Ecto neural progenitor cell (in vitro differentiated cells): ENCODE results near the gene ZNRF1.
"Not testable (repeated sequence)": the region's sequence is repeated elsewhere in the genome, so short reads cannot be mapped to it uniquely, and the experiment has no call there.

Experiments
- DNase-seq: peaks from one replicate; pipeline ENCODE4 v3.0.0-alpha.2; 2018; ENCODE audit warnings: low spot score

ZNRF1 gene

DNA sequence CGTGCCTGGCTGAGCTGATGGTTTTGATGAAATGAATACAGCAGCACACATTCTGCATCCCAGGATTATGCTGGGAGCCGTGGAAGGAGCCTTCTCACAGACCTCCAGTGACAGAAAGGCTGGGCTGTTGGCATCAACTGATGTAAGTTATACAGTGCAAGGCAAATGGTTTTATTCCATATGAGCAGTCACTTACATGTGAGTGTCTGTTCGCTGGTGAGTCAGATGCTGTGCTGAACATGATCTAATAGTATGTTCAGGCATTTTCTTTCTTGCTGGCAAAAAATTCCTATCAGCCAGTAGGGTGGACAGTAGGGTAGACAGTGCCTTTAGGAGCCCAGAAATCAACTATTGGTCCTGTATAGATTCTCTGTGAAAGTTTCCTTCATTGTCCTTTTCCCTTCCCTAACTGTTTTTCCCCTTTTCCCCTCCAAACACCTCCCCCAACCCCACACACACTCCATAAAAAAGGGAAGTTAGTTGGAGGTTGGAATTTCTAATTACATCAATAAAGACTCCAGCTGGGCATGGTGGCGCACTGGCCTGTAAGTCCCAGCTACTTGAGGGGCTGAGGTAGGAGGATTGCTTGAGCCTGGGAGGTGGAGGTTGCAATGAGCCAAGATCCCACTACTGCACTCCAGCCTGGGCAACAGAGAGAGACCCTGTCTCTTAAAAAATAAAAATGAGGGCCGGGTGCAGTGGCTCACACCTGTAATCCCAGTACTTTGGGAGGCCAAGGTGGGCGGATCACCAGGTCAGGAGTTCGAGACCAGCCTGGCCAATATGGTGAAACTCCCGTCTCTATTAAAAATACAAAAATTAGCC lies 81.6 kb downstream of the ZNRF1 start:
- DNase-seq, result no peak

GRCh38 chr16:75081179-75081859 lies 82.5 kb downstream of the ZNRF1 start:
- DNase-seq, result no peak

- DNase-seq, result no peak
Measured at GRCh38 chr16:75083813-75084212, 85.0 kb downstream of the ZNRF1 start.

DNA sequence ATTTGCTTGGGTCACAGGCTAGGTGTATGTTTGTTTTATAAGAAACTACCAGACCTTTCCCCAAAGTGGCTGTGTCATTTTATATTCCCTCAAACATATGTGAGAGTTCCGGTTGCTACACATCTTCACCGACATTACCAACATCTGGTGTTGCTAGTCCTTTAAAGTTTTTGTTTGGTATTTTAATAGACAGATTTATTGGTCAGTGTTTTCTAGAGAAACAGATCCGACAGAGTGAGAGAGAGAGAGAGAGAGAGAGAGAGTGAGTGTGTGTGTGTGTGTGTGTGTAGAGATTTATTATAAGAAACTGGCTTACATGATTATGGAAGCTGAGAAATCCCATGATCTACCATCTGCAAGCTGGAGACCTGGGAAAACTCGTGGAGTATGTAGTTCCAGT lies 86.7 kb downstream of the ZNRF1 start:
- DNase-seq, result no peak

- DNase-seq, result no peak
Measured at GRCh38 chr16:75086281-75086680, 87.5 kb downstream of the ZNRF1 start.

GRCh38 chr16:75086688-75087374 lies 88.0 kb downstream of the ZNRF1 start:
- no peak for DNase-seq

GRCh38 chr16:75087375-75087979 lies 88.7 kb downstream of the ZNRF1 start:
- no peak for DNase-seq

DNA sequence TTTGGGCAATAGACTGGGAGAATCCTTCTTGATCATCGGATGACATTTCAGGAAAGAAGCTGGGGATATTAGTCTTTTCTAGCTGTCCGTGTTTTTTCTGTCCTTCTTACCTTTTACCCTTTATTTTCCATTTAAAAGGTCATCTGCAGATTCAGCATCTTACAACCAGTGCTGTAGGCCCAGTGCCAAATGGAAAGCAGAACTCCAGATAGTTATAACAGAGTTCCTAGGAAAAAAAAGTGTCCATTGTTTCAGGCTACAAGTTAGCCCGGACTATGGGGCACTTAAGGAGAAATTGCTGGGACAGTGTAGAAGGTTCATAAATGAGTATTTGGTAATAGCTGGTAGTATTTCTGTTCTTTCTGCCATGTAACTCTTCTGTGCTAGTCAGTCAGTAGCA lies 89.4 kb downstream of the ZNRF1 start:
- DNase-seq, result no peak

DNA sequence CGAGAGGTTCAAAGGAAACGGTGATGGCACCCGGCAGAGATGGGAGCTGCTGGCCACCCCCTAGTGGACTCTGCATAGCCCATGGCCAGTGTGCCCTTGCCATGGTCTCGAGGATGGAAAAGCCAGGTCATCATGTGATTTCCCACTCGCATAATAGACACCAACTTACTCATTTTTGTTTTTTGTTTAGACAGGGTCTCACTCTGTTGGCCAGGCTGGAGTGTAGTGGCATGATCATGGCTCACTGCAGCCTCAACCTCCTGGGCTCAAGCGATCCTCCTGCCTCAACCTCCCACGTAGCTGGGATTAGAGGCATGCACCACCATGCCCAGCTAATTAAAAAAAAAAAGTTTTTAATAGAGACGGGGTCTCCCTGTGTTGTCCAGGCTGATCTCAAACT lies 90.1 kb downstream of the ZNRF1 start:
- no peak for DNase-seq

DNA sequence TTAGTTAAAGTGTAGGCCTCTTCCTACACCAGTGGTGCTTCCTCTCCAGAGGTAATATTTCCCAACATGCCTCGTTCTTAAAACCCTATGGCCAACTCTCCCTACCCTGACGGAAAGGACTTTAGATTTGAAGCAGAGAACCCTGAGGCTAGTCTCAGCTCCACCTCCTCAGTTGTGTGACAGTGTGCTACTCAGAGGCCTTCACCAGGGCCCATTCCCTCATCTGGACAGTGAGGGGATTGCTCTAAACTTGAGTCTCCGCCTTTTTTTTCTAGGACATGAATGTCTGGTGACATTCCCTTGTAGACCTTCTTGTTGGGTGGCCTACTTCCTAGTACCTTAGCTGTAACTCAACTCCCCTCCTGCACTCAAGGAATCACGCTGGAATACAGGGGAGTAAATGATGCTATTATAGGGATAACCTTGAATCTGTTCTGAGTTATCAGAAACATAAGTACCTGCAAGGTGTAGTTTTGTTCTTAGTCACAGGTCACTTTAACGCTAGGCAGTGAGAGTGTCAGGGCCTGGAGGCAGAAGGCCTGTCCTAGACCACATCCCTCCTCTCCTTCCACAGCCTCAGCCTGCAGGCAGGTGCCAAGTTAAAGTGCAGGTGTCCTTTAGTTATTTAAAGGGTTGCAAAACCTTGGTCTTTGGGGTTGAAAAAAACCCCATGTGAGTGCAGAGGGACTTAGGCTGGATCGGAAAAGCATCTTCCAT lies 90.8 kb downstream of the ZNRF1 start:
- DNase-seq, result no peak

GRCh38 chr16:75090899-75091298 lies 92.1 kb downstream of the ZNRF1 start:
- DNase-seq, result not testable (repeated sequence)

GRCh38 chr16:75091619-75092018 lies 92.8 kb downstream of the ZNRF1 start:
- DNase-seq, result not testable (repeated sequence)

GRCh38 chr16:75092777-75093176 lies 94.0 kb downstream of the ZNRF1 start:
- DNase-seq, result no peak

- DNase-seq, result no peak
Measured at GRCh38 chr16:75093598-75094540, 95.0 kb downstream of the ZNRF1 start.

- DNase-seq, result no peak
Measured at GRCh38 chr16:75095204-75095621, 96.4 kb downstream of the ZNRF1 start.

DNA sequence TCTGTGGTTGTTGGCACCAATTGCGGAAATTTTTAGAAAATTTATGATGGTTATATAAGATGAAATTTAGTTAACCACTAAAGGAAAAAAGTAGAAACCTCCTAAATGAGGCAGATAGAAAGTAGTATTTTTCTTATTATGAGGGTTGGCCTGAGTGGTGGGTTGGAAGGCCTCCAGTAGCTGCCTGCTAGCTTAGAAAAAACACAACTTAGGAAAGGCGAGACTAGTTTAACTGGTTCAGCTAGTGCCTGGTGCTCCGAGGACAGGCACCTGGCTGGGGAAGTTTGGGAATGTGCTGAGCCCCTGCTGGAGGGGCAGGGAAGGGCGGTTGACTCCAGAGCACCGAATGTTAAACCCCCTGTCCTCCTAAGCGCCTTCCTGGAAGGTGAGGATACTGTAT lies 97.8 kb downstream of the ZNRF1 start:
- DNase-seq, result no peak

GRCh38 chr16:75097191-75097761 lies 98.5 kb downstream of the ZNRF1 start:
- DNase-seq, result no peak

DNA sequence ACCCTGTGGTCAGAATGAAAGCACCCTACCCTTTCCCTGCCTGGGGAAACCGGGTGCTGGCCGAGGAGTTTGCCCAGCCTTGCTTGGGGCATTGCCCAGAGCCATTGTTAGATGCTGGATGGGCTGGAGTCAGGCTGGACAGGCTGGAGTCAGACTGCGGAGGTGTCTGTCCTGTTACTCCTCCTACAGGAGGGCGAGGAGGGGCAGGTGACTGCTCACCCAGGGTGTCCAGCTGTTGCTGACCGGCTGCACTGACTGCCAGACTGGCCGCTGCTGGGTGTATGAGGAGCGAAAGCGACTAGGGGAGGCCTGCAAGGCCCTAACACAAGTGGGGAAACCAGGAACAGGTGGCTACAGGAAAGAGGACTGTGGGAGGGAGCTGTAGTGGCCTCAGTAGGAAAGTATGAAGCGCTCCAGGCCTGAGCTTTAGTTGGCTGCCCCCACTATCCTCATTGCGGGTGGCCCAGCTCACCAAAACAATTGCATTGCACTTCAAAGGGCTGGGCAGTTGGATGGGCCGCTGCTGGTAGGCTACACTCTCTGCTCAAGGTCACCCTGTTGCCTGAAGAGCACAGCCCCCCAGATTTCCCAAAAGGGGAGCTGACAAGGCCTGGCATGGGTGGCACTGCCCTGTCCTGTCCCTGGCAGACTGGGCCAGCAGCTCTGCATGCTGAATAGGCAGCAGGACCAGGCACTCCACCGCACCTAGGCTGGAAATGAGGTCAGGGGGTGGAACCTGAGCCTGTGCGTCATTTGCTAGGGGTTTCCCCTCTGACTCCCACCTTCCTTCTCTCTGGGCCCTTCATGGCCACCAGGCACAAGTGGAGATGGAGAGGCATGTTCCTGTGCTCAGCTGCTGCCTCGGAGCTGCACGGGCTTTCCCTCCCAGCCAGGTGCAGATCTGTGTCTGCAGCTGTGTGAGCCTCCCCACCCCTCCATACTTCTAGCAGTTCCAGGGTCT lies 99.4 kb downstream of the ZNRF1 start:
- no peak for DNase-seq

- no peak for DNase-seq
Measured at GRCh38 chr16:75099075-75099667, 100.3 kb downstream of the ZNRF1 start.
